Panc1 (cell line): ENCODE data around the gene CHST11. TPM values are rescaled to one million over a fixed set of nuclear protein-coding genes. Genes with fewer than 3 reads are reported as not detected.

Experiments used
- ATAC-seq: fragments of 200-7000 bp; cut with Tn5 transposase; 2 replicates; pipeline ENCODE4 v1.9.1; 2020; ENCODE audit warnings: mild to moderate bottlenecking, moderate library complexity
- BruUV-seq: library from RNA; stranded (reverse); fragments of 400-500 nt; replicated peaks from 2 replicates; lab custom pipeline; 2021; lab: Mats Ljungman, UMichigan
- CTCF ChIA-PET: fragments of 300-600 bp; sonication (Branson Sonifier 250); formaldehyde crosslinking; loops from one replicate; lab custom pipeline; 2022; ENCODE audit warnings: antibody characterized with exemption; lab: Charles Lee
- POLR2A ChIA-PET: fragments of 300-600 bp; sonication (Branson Sonifier 250); formaldehyde crosslinking; loops from one replicate; lab custom pipeline; 2022; ENCODE audit warnings: antibody characterized with exemption; lab: Charles Lee
- DNase-seq: peaks from one replicate; pipeline ENCODE4 v3.0.0-alpha.2; 2010; ENCODE audit warnings: low read depth, low spot score
- H3K27ac ChIP-seq: 2 replicates; pipeline ENCODE4 v1.5.1; 2011; ENCODE audit warnings: mild to moderate bottlenecking, low read length, inconsistent platforms
- H3K27me3 ChIP-seq: fragments of 200-500 bp; sonication (Bioruptor generic); 2 replicates; pipeline ENCODE4 v1.6.0; 2014; ENCODE audit warnings: low read length, inconsistent platforms; ENCODE audit not compliant: control insufficient read depth, insufficient read depth
- H3K36me3 ChIP-seq: fragments of 200-500 bp; sonication (Bioruptor generic); 2 replicates; pipeline ENCODE4 v1.5.1; 2014; ENCODE audit warnings: inconsistent platforms, mild to moderate bottlenecking, low read length, moderate library complexity; ENCODE audit not compliant: control insufficient read depth, insufficient read depth
- H3K4me1 ChIP-seq: 2 replicates; pipeline ENCODE4 v1.5.1; 2011; ENCODE audit warnings: inconsistent platforms, mild to moderate bottlenecking, low read length, moderate library complexity; ENCODE audit not compliant: control insufficient read depth, insufficient read depth
- H3K4me3 ChIP-seq, 2 experiments: 2 replicates each; pipeline ENCODE4 v1.5.1; 2011 to 2012; ENCODE audit warnings: low read depth in 2 of 2, low read length in 2 of 2, mild to moderate bottlenecking in 2 of 2, inconsistent platforms in 1 of 2, moderate library complexity in 1 of 2
- H3K9me3 ChIP-seq: fragments of 200-500 bp; sonication (Bioruptor generic); 2 replicates; pipeline ENCODE4 v1.5.1; 2014; ENCODE audit warnings: low read depth, mild to moderate bottlenecking, inconsistent platforms, low read length, moderate library complexity; ENCODE audit not compliant: control insufficient read depth, insufficient read depth
- CTCF ChIP-seq: fragments of 450-650 bp; IDR thresholded peaks from 2 replicates; pipeline ENCODE4 v1.5.1; 2017; ENCODE audit warnings: mild to moderate bottlenecking
- POLR2AphosphoS5 ChIP-seq: IDR thresholded peaks from 2 replicates; pipeline ENCODE4 v1.6.1; 2012; ENCODE audit warnings: mild to moderate bottlenecking, low read depth, low read length, moderate library complexity
- SIN3A ChIP-seq: IDR thresholded peaks from 2 replicates; pipeline ENCODE4 v1.6.1; 2012; ENCODE audit warnings: low read depth, mild to moderate bottlenecking, low read length, moderate library complexity, borderline replicate concordance; ENCODE audit not compliant: insufficient read depth
- TCF7L2 ChIP-seq: IDR thresholded peaks from 2 replicates; pipeline ENCODE4 v1.6.1; 2011; ENCODE audit warnings: mild to moderate bottlenecking, low read depth, low read length, inconsistent platforms
- in situ Hi-C: cut with HindIII; loops from 2 replicates; pipeline ENCODE4 v1.10.0; 2016; ENCODE audit warnings: low sequenced_read_pairs, low pct_unique_long_range_greater_than_20kb
- intact Hi-C: fragments of 100-400 bp; cut with micrococcal nuclease; formaldehyde crosslinking; loops from one replicate; pipeline ENCODE4 v1.10.0; 2022; ENCODE audit not compliant: unreplicated experiment
- total RNA-seq: library from RNA; stranded (reverse); gene quantifications from one replicate; pipeline ENCODE4 v1.2.1, GENCODE V29; 2021; ENCODE audit not compliant: unreplicated experiment
- TF ChIP-seq, protein P1 (sequence below), 2 experiments: IDR thresholded peaks; 2 replicates each; pipeline ENCODE4 v1.6.1; 2011 to 2012; ENCODE audit warnings: low read depth in 2 of 2, control low read depth in 1 of 2, low read length in 1 of 2, mild to moderate bottlenecking in 1 of 2, moderate library complexity in 1 of 2; ENCODE audit not compliant: insufficient read depth in 1 of 2

CHST11 gene
- total RNA-seq, 1 experiment from 2014 or later = 11.4 TPM

- H3K9me3 ChIP-seq = no peaks in the 10 kb centered on the region
- no peaks in the 10 kb centered on the region for H3K4me1 ChIP-seq
- no peak overlapping the region for H3K4me3 ChIP-seq
- no peaks in the 10 kb centered on the region for H3K36me3 ChIP-seq
- DNase-seq = no peak
- ChIA-PET CTCF (no interaction called here), POLR2A (no interaction called here)
- ATAC-seq = no peak; the same call in 1 of the 2 replicates
- no peak overlapping the region for H3K27ac ChIP-seq
- BruUV-seq = no TSS peak
- in situ Hi-C loops (no loop called here), intact Hi-C loops (no loop called here)
- H3K27me3 ChIP-seq = no peaks in the 10 kb centered on the region
- no peak for TF ChIP-seq SIN3A
- TF ChIP-seq TCF7L2 = no peak
- TF ChIP-seq, protein P1, sequence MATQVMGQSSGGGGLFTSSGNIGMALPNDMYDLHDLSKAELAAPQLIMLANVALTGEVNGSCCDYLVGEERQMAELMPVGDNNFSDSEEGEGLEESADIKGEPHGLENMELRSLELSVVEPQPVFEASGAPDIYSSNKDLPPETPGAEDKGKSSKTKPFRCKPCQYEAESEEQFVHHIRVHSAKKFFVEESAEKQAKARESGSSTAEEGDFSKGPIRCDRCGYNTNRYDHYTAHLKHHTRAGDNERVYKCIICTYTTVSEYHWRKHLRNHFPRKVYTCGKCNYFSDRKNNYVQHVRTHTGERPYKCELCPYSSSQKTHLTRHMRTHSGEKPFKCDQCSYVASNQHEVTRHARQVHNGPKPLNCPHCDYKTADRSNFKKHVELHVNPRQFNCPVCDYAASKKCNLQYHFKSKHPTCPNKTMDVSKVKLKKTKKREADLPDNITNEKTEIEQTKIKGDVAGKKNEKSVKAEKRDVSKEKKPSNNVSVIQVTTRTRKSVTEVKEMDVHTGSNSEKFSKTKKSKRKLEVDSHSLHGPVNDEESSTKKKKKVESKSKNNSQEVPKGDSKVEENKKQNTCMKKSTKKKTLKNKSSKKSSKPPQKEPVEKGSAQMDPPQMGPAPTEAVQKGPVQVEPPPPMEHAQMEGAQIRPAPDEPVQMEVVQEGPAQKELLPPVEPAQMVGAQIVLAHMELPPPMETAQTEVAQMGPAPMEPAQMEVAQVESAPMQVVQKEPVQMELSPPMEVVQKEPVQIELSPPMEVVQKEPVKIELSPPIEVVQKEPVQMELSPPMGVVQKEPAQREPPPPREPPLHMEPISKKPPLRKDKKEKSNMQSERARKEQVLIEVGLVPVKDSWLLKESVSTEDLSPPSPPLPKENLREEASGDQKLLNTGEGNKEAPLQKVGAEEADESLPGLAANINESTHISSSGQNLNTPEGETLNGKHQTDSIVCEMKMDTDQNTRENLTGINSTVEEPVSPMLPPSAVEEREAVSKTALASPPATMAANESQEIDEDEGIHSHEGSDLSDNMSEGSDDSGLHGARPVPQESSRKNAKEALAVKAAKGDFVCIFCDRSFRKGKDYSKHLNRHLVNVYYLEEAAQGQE (IDR thresholded peaks at IDR 0.05; ENCODE audit: insufficient read depth in 1 of 2, low read depth in 2 of 2, low read length in 1 of 2) = no peak
- TF ChIP-seq CTCF = no peak
- no peak for TF ChIP-seq POLR2AphosphoS5
Observed at GRCh38 chr12:104549815-104550480, 93.2 kb downstream of the CHST11 start.

DNA sequence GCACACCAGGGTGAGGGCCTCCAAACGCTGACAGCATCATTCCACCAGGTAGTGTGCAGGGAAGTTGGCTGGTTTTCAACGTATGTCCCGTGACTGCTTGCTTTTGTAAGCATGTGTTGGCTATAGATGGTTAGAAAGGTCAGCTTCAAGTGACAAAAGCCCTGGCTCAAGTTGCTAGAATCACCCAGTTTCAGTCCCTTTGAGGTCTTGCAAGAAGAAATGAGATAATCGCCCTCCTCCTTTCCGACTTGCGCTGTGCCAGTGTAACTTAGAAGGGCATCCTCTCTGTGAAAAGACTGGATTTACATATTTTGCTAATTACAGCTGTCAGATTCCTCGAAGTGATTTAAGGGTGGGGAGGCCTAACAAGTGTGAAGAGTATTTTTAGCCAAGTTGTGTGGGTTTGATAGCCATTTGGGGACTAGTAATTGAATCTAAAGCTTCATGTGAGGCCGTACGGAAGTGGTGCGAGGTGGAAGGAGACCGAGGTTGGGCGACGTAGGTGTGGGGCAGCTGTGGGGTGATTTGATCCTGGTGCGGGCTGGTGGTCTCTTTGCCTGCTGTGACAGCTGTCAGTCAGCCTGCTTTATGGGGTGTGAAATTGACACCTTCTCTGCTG, 94.7 kb downstream of the CHST11 start:
- H3K9me3 ChIP-seq = no peaks in the 10 kb centered on the region
- ChIA-PET POLR2A (no interaction called here), CTCF (no interaction called here)
- ATAC-seq (no peak), DNase-seq (no peak)
- H3K4me1 ChIP-seq = no peaks in the 10 kb centered on the region
- H3K27ac ChIP-seq = no peak overlapping the region
- no peaks in the 10 kb centered on the region for H3K27me3 ChIP-seq
- H3K4me3 ChIP-seq = no peak overlapping the region
- H3K36me3 ChIP-seq = no peaks in the 10 kb centered on the region
- no TSS peak for BruUV-seq
- TF ChIP-seq POLR2AphosphoS5 = no peak
- TF ChIP-seq CTCF = no peak
- no peak for TF ChIP-seq TCF7L2
- TF ChIP-seq SIN3A = no peak
- TF ChIP-seq, protein P1 (IDR thresholded peaks at IDR 0.05; ENCODE audit: insufficient read depth in 1 of 2, low read depth in 2 of 2, low read length in 1 of 2) = no peak
- in situ Hi-C loops = no loop called here
- intact Hi-C loops = no loop called here
